ENCODE results near the gene CAMK2B.

The CAMK2B gene

GRCh38 chr7:44325201-44325671, at the start of gene CAMK2B:
Gene CAMK2B (minus strand): TSS chr7:44325594. CDS start chr7:44325421, 173 bp downstream.
- no peak for DNase-seq

DNA sequence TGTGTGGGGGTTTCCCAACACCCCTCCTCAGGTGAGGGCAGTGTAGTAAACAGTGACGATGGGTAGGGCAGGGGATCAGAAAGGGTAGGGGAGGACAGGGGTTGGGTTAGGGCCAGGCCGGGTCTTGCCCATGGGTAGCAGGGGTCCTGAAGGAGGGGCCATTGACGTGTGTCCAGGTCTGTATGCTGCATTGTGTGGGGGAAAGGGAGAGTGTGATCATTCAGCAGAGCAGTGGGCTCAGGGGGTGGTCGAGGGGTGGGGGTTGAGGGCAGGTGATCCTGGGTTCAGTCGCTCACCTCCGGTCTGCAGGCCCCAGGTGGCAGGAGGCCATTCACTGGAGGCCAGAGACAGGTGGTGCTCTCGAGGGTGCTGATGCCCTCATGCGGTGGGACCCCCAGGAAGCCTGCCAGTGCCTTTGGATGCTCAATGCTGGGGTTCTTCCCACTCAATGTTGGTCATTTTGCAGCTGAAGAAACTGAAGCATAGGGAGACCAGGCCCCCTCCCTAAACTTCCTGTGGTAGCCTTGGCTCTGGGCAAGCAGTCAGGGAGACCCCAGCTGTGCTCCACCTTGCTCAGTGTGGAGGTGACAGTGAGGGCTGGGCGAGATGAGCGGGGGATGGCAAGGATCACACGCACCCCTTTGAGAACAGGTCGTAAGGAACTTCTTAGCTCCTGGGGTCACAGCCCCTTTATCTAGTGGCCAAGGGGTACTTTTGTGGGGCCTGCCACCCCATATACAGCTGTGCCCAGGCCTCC, 48.8 kb upstream of the CAMK2B start:
- no peak for DNase-seq

DNA sequence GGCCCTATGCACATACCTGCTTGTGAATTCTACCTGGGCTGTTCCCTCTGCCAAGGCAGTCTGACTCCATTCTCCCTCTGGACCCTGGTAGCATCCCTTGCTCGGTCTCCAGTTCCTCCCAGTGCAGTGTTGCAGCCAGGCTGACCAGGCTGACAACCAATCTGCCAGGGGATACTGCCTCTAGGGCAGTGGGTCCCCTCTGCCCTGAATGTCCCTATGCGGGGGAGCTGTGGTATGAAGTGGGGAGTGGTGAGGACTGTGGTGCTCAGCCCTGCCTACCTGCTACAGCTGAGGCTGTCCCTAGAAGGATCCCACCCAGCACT, 48.0 kb upstream of the CAMK2B start:
- no peak for DNase-seq

DNA sequence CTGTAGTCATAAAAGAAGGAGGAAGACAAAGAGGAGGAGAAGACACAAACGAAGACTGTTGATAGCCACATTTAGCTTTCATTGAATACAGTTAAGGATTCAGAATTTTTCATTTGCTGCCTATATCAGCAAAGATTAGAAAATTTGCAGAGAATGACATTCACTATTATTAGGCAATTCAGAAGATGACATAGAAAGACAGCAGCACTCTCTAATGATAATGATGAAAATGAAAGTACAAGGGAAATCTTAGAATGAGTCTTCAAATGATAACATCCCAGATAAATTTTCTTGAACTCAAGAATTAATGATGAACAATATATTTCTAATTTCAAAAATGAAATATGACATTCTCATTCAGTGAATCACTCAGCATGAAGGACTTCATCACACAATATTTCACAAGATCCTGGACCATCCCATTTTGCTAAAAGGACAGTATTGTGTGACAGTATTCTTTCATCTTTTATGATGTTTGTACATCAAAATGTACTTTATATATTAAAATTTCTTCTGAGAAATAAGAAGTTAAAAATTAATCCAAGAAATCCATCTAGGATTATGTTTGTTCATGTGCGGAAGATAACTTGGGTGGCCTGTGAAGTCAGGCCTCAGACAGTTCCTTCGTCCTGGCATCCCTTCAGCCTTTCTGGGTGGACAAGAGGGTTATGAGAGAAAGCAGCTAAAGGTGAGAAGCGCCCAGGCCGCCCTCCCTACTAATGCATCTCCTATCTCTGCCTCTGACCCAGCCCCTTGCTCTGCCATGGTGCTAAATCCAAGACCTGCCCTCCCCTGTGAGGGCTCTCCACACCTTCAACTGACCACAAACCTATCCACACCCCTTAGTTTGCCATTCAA, 47.4 kb upstream of the CAMK2B start:
- DNase-seq, result no peak

DNA sequence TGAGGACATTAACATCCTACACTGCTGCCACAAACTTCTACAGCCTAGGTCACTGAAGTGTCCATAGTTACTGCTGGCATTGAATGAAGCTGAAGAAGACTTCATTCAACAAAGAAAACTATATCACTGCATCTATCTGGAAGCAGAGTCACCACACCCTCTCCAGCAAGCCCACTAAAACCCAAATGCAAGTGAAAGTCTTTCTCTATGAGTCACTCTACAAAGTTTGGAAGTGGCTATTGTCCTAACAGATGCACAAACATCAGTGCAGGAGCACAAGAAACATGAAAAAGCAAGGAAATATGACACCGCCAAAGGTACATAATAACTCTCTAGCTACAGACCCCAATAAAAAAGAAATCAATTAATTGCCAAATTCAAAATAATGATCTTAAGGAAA, 43.5 kb upstream of the CAMK2B start:
- DNase-seq, result no peak

DNA sequence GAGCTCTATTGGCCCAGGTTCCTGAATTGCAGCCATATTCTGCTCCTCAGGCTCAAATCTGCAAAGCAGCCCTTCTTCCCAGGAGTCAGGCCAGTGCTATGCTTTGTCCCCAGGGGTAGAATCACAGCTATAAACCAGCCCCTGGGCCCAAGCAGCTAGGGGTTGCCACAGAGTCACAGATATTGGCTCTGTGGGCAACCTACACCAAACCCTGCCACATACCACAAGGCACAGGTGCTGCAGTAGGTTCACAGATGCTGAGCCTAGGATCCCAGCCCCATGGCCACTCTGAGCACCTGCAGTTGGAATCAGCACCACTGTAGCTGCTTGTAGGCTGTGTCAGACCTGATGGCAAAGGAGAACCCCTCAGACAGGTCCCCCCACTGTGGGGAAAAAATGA, 43.1 kb upstream of the CAMK2B start:
- DNase-seq, result no peak

DNA sequence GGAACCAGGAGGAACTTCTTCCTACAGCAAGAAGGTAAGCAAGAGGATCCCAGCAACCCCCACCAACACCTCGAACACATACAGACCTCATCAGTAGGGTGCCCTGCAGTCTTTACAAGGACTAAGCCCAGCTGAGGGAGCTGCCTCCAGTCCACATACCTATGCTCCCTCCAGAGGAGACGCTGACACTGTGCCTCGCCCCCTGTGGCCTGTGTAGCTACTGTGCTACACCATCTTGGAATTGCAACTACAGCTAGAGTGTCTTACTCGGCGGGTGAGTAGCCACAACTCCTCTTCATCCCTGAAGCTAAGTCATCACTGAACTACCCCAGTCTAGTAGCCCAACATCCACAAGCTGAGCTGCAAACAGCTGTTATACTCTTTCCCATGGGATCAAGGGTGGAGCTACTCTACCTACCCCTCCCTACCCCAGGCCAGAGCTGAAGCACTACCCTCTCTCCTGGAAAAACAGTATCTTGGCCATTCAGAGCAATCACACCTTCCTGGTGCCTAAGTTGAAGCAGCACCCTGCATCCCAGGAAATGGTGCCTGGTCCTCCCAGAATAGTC, 42.2 kb upstream of the CAMK2B start:
- no peak for DNase-seq

- DNase-seq, result no peak
Observed at GRCh38 chr7:44366986-44367385, 41.6 kb upstream of the CAMK2B start.

DNA sequence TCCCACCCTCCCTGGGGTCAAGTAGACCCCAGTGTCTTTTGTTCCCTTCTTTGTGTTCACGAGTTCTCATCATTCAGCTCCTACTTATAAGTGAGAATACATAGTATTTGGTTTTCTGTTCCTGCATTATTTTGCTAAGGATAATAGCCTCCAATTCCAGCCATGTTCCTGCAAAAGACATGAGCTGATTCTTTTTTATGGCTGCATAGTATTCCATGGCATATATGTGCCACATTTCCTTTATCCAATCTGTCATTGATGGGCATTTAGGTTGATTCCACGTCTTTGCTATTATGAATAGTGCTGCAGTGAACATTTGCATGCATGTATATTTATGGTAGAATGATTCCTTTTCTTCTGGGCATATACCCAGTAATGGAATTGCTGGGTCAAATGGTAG, 28.3 kb upstream of the CAMK2B start:
- no peak for DNase-seq

DNA sequence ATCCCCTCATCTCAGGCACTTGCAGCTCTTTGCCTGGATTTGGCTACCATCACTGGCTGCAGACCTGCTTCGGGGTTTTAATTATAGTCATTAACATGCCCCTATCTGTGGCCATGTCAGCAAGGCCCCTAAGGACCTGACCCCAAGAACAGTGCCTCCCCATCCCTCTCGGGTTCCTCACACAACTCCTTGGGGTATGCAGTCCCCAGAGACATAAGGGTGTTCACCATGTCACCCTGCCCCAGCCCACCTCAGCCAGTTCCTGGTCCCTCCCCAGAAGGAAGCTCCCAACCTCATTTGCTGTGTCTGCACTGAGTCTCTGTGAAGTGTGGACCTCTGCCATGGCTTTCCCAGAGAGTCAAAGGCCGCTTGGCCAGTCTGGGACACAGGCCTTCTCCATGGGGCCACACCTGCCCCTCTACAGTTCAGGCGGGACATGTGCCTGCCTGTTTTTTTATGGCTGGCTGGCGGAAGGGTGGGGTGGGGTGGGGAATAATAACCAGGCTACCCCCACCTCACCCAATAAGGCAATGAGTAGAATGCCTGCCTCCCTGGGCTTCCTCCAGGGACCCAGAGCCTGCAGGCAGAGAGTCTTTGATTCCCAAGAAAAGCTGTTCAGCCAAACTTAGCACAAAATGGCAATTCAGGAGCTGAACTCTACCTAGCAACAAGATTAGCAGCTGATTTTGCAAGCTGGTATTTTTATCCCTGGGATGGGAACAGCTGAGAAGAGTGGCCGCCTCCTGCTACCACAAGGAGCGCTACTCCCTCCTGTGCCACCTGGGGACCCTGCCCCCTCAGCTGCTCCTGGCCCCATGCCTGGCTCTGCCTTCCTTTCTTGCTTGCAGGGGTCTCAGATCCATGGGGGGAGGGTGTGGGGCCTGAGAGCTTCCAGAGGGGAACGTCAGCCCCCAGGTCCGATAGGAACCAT, 23.7 kb upstream of the CAMK2B start:
- DNase-seq, result no peak

- no peak for DNase-seq
Observed at GRCh38 chr7:44348300-44348699, 22.9 kb upstream of the CAMK2B start.

- DNase-seq, result no peak
Observed at GRCh38 chr7:44347546-44348114, 22.2 kb upstream of the CAMK2B start.

- no peak for DNase-seq
Observed at GRCh38 chr7:44346063-44346462, 20.7 kb upstream of the CAMK2B start.

- DNase-seq, result no peak
Observed at GRCh38 chr7:44341401-44341800, 16.0 kb upstream of the CAMK2B start.

DNA sequence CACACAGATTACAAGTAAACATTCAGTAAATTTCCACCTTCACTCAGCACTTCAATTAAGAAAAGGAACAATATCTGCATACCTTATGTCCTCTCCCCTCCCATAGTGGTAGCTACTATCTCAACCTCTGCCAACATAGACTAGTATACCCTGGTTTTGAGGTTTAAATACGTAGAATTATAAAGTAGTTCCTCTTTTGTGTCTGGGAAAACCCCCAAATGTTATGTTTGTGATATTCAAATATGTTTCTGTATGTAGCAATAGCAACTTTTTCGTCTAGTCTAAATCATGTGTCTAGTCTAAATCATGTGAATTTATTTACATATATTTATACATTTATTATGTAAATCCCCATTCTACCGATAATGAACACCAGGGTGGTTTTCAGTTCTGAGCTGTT, 13.2 kb upstream of the CAMK2B start:
- no peak for DNase-seq

DNA sequence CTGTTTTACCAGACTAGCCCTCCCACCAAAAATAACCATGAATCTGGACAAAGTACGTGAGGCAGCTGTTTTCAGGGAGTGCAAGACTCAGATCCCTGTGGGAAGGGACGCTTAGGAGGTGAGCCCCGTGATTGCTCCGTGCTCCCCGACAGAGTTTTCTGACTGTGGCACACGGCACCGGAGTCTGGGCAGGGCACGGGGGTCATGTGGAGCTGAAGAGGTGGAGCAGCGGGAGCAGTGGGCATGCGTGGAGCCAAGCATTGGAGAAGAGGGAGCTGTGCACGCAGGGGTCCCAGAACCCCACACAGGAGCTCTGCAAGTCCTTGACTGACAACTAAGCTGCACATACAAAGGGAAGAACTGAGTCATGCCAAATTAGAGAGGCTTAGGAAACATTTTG, 11.1 kb upstream of the CAMK2B start:
- no peak for DNase-seq

DNA sequence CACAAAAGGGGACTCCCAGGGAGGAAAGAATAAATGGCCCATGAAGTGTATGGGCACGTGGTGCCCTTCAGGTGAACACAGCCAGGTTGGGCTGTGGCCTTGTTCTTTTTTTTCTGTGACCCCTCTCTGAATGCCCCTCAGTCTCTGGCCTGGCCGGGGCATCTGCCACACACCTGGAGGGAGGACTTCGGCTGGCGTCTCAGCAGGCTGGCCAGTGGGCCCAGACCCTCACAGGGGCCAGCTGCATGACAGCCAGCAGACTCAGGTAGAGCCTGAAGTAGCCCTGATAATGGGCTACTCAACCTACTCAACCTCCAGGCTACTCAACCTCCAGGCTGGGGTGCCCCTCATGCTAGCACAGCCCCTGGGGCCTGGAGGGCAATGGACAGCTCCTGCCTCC, 9.8 kb upstream of the CAMK2B start:
- no peak for DNase-seq

GRCh38 chr7:44334734-44335097, 9.3 kb upstream of the CAMK2B start:
- no peak for DNase-seq

DNA sequence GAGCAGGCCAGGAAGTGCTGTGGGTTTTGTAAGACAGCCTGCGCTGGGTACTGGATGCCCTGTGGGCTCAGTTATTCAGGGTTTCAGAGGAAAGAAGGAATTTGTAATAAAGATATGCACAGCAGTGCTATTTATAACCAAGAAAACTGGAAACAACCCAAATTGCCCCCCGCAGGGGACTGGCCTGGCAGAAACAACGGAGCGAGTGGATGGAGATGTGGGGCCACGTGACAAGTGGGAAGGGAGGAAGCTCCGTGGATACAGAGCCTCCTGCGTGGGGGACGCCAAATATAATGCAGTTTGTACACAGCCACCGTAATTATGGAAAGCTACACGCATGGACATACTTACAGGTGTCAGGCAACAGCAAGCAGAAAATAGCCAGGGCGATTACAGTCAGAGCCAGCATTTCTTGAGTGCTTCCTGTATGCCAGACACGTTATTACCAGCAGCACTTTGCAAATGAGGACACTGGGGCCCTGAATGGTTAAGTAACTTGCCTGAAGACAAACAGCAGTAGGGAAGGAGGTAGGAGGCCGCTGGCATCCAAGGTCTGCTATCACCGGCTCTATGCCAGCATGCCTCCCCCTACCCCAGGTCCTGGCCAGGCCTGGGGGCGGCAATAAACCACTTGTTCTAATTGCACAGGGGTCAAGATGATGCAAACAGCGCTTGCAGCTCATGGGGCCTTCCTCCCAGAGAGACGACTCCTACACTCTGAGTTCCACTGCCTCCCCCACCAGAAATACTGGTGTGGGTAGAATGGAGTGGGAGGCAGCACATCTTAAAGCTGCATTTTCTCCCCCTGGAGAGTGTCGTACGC, 8.7 kb upstream of the CAMK2B start:
- no peak for DNase-seq

DNA sequence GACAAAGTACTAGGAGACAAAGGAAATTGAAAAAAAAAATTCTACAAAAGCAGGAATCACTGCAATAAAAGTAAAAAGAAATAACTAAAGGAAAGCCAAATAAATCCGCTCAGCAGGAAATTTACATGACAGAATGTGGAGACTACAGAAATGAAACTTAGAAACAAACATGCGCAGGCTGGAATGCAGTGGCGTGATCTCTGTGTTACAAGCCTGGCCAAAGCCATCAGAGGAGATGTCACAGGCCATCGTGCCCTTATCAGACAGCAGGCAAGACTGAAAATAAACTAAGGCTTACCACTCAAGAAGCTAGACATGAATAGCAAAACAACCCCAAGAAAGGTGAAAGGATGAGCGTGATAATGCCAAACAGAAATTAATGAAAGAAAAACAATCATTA, 6.3 kb upstream of the CAMK2B start:
- DNase-seq, result no peak

- DNase-seq, result no peak
Observed at GRCh38 chr7:44330331-44330730, 4.9 kb upstream of the CAMK2B start.

- DNase-seq, result no peak
Observed at GRCh38 chr7:44329888-44330287, 4.5 kb upstream of the CAMK2B start.
